GM19240 (cell line): ENCODE results near the gene RBM19.
"Not testable (repeated sequence)": the region's sequence is repeated elsewhere in the genome, so short reads cannot be mapped to it uniquely, and the experiment has no call there.

Source experiments
- DNase-seq: peaks from one replicate; pipeline ENCODE4 v3.0.0; 2011; ENCODE audit warnings: low spot score; ENCODE audit not compliant: insufficient read length

RBM19 gene

DNA sequence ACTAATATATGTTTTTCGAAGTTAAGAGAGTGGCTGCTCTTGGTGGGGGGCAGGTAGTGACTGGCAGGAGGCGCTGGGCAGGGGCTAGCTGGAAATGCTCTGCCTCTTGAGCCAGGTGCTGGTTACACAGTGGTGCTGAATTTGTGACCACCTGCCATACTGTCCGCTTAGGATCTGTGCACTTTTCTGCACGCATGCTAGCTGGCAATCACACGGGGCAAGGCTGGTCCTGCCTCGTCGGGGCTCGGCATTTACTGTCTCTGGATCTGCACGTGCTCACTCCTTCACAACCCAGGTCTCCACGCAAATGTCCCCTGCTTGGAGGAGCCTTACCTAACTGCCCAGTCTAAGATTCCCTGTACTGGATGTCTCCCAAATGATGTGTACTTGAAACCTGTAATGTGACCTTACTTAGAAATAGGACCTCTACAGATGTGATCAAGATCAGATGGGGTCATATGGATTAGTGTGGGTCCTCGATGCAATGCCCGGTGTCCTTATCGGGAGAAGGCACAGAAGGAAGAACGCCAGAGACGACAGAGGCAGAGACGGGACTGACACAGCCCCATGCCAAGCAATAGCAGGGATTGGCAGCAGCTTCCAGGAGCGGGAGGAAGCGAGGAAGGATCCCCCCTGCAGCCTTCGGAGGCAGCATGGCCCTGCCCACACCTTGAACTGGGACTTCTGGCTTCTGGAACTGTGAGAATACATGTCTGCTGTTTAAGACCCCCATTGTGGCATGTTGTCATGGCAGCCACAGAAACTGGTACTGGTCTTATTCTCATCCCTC lies 59.5 kb downstream of the RBM19 start:
- DNase-seq, result no peak

DNA sequence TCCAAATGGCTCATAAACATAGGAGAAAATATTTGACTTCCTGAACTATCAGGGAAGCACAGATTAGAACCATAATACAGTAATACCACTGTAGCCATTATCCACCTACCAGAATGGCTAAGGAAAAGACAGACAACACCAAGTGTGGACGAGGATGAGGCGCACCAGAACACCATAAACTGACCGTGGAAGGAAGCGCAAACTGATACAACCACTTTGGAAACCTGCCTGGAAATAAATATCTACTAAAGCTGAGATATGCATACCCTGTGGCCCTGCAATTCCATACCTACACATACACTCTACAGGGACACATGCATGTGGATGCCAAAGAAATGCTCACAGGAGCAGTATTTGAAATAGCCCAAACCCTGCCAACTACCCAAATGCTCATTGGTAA lies 60.3 kb downstream of the RBM19 start:
- DNase-seq, result no peak

GRCh38 chr12:113903381-113903863 lies 62.7 kb downstream of the RBM19 start:
- DNase-seq, result no peak

- not testable (repeated sequence) for DNase-seq
Measured at GRCh38 chr12:113901319-113901718, 64.8 kb downstream of the RBM19 start.

GRCh38 chr12:113900716-113901115 lies 65.4 kb downstream of the RBM19 start:
- DNase-seq, result no peak

- no peak for DNase-seq
Measured at GRCh38 chr12:113899561-113900471, 66.3 kb downstream of the RBM19 start.

DNA sequence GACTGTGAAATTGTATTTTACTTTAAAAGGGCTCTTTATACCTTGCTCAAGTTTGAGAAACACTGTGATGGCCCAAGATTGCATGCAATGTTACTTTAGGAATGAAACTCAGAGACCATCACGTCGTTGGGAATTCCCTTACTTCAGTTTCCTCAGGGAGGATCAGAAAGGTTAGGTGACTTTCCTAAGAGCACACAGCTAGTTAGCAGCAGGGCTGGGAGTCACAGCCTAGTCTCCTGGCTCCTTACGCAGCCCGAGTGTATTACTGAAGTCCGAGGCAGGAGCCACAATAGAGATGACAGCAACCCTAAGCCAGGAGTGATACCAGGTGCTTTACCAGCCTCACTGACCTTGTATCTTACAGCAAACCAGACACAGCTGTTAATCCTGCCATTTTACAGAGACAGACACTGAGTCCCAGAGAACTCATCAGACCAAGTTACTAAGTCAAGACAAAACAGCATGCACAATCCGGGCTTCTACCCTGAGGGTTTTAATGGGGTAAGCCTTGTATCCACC lies 67.0 kb downstream of the RBM19 start:
- no peak for DNase-seq

DNA sequence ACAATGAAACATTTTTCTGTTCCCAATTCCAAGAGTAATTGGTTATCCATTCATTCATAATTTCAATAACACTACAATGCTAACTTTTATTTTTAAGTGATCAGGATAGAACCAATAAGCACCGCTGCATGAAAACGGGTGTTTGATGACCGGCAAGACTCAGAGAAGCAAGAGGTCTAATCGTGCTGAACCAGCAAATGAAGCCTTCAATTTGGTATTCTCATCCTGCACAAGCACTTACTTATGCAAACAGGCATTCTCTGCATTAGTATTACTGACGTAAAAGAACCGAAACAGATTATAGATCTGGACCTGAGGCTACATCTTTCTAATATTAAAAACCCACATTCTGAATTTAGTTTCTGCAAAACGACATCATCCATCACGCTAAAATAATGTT lies 67.7 kb downstream of the RBM19 start:
- no peak for DNase-seq

DNA sequence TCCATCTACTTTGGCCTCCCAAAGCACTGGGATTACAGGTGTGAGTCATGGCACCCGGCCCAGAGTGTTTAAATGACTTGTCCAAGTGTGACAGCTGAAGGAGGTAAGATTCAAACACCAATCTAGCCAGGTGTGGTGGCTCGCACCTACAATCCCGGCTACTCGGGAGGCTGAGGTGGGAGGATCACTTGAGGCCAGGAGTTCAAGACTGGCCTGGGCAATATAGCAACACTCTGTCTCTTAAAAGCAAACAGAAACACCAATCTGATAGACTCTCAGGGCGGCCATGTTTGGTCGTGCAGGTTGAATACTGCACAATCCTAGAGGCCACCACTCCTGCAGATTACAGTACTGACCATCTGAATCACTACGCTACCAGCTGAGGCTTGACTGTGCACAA lies 68.7 kb downstream of the RBM19 start:
- DNase-seq, result no peak

- DNase-seq, result no peak
Measured at GRCh38 chr12:113896841-113897240, 69.3 kb downstream of the RBM19 start.

GRCh38 chr12:113896194-113896593 lies 69.9 kb downstream of the RBM19 start:
- no peak for DNase-seq

DNA sequence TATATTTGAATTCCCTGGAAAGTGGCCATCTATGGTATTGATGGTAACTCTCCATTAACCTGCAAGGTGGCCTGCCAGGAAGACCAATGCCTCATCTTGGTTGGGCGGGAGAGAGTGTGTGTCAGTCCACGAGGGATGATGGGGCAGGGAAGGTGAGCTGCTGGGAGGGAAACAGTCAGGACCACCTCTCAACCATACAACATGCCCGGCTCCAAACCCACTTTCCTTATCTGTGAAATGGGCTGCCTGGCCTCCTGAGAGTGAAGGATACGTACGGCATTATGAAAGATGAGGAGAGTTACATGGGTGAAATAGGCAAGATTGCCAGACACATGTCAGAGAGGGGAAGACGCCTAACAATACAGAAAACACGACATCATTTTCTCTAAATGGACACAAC lies 70.9 kb downstream of the RBM19 start:
- no peak for DNase-seq

DNA sequence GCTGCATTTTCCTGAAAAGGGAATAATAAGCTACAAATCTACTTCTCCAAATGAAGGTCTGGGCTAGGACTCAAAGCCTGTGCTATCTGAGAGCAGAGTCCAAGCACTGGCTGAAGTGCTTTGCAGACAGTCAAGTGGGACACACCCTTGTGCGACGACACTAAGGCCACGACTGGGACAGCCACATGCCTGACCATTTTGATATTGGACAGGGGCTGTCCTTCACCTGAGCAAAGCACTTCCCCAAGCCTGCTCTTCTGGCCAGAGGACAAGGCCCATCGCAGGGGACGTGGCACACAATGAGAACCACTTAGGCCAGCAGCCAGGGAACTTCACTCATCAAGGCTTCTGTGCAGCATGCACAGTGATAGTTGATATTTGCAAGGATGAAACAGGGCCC lies 71.4 kb downstream of the RBM19 start:
- no peak for DNase-seq

GRCh38 chr12:113893221-113893620 lies 72.9 kb downstream of the RBM19 start:
- DNase-seq, result no peak

DNA sequence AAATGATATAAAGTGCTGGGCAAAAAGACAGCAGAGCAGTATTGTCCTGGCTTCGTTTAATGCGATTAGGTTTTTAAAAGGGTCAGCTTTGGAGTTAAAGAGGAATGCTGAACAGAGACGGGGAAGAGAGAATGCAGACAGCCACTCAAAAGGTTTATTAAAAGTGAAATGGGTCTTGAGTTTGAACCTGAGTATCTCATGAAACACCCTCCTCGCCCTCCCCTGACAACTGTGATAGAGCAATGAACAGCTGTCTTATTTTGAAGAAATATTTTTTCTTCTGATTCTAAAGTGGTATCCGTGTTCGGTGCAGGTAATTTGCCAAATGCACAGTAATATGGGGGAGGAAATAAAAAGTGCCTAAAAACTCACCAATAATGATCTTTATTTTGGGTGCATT lies 73.6 kb downstream of the RBM19 start:
- no peak for DNase-seq

GRCh38 chr12:113891739-113892520 lies 74.2 kb downstream of the RBM19 start:
- DNase-seq, result no peak

GRCh38 chr12:113891167-113891692 lies 74.9 kb downstream of the RBM19 start:
- DNase-seq, result no peak

- no peak for DNase-seq
Measured at GRCh38 chr12:113889891-113890581, 76.1 kb downstream of the RBM19 start.

- DNase-seq, result no peak
Measured at GRCh38 chr12:113889076-113889475, 77.0 kb downstream of the RBM19 start.

GRCh38 chr12:113888435-113888834 lies 77.7 kb downstream of the RBM19 start:
- no peak for DNase-seq
